Mucosa of descending colon (tissue), 3 donors: ENCODE data around the gene TTC38. TPM values are rescaled to one million over a fixed set of nuclear protein-coding genes. Genes with fewer than 3 reads are reported as not detected.

Source experiments
- ATAC-seq: fragments of 200-7000 bp; cut with Tn5 transposase; one replicate; pipeline ENCODE4 v1.9.1; 2020; ENCODE audit warnings: mild to moderate bottlenecking, moderate library complexity
- DNase-seq, 3 donors: peaks; one replicate each; pipeline ENCODE4 v3.0.0-alpha.2; 2020
- H3K36me3 ChIP-seq: fragments of 200-600 bp; one replicate; pipeline ENCODE4 v1.8.0; 2021; ENCODE audit warnings: low read depth, mild to moderate bottlenecking
- H3K4me1 ChIP-seq: fragments of 200-600 bp; one replicate; pipeline ENCODE4 v1.8.0; 2021; ENCODE audit warnings: low read depth, mild to moderate bottlenecking
- H3K4me3 ChIP-seq: fragments of 200-600 bp; one replicate; pipeline ENCODE4 v1.8.0; 2021; ENCODE audit warnings: mild to moderate bottlenecking
- H3K9me3 ChIP-seq: fragments of 200-600 bp; one replicate; pipeline ENCODE4 v1.8.0; 2021; ENCODE audit warnings: mild to moderate bottlenecking
- CTCF ChIP-seq: fragments of 200-600 bp; IDR thresholded peaks from one replicate; pipeline ENCODE4 v1.8.0; 2022; ENCODE audit warnings: antibody characterized with exemption, mild to moderate bottlenecking
- intact Hi-C, 2 donors: fragments of 100-400 bp; cut with DNase I in 1 of 2; cut with micrococcal nuclease in 1 of 2; formaldehyde crosslinking; loops; one replicate each; pipeline versions ENCODE4 v1.11.0 to v1.11.1; 2022; cut with DNase I, micrococcal nuclease
- total RNA-seq, 3 donors: library from RNA; stranded (reverse); fragmentation: NEBNext Ultra II Directional in 2 of 3; extraction: Animal tissue kit (Norgen Biotek cat#: 25700) in 2 of 3; gene quantifications; one replicate each; pipeline versions ENCODE4 v1.2.1 to v1.2.4, GENCODE V29; 2021 to 2023
- donor health status: DM: no; HTN: no; CAD: no; lungs with moderate emphysema.
- donor health status: DM: no; HTN: no; CAD: no.
- donor health status: DM: no; HTN: yes; CAD: no.

Gene TTC38
- total RNA-seq, 3 donors from 2014 or later, result 70.2 to 157 (median 90.7) TPM

- DNase-seq, result no peak
- TF ChIP-seq CTCF, result no peak
- intact Hi-C loops, result no loop called here
- Histone ChIP-seq H3K36me3 (peaks cover 3% of the 10 kb centered on the region), H3K9me3 (no peaks in the 10 kb centered on the region), H3K4me1 (no peaks in the 10 kb centered on the region), H3K4me3 (no peak overlapping the region)
- ATAC-seq, result no peak
These were observed 26.9 kb upstream of the TTC38 start for GRCh38 chr22:46240907-46241306.

- no peaks in the 10 kb centered on the region for H3K9me3 ChIP-seq
- no peak overlapping the region for H3K4me3 ChIP-seq
- TF ChIP-seq CTCF, result no peak
- DNase-seq (no peak), ATAC-seq (no peak)
- intact Hi-C loops, result no loop called here
- no peaks in the 10 kb centered on the region for H3K4me1 ChIP-seq
- H3K36me3 ChIP-seq, result peaks cover 3% of the 10 kb centered on the region
These were observed 26.3 kb upstream of the TTC38 start for GRCh38 chr22:46241396-46242007.

- H3K4me1 ChIP-seq, result no peaks in the 10 kb centered on the region
- no peaks in the 10 kb centered on the region for H3K9me3 ChIP-seq
- no peak for ATAC-seq
- no peak for DNase-seq
- no peak overlapping the region for H3K4me3 ChIP-seq
- H3K36me3 ChIP-seq, result peaks cover 3% of the 10 kb centered on the region
- intact Hi-C loops, result no loop called here
- no peak for TF ChIP-seq CTCF
These were observed 25.7 kb upstream of the TTC38 start for GRCh38 chr22:46242076-46242475.

- no peak for ATAC-seq
- no peak overlapping the region for H3K4me3 ChIP-seq
- intact Hi-C loops, result no loop called here
- peaks cover 5% of the 10 kb centered on the region for H3K4me1 ChIP-seq
- no peaks in the 10 kb centered on the region for H3K9me3 ChIP-seq
- no peak for TF ChIP-seq CTCF
- DNase-seq, result no peak
- H3K36me3 ChIP-seq, result no peaks in the 10 kb centered on the region
These were observed 23.0 kb upstream of the TTC38 start for GRCh38 chr22:46244771-46245170.

GRCh38 chr22:46245511-46245910 lies 22.3 kb upstream of the TTC38 start:
- Histone ChIP-seq H3K4me3 (no peak overlapping the region), H3K4me1 (peaks cover 5% of the 10 kb centered on the region), H3K36me3 (no peaks in the 10 kb centered on the region), H3K9me3 (no peaks in the 10 kb centered on the region)
- intact Hi-C loops, result no loop called here
- ATAC-seq (no peak), DNase-seq (peak in 1 of 3 donors; percentile 56)
- TF ChIP-seq CTCF, result no peak

- Histone ChIP-seq H3K9me3 (no peaks in the 10 kb centered on the region), H3K36me3 (no peaks in the 10 kb centered on the region), H3K4me3 (no peak overlapping the region), H3K4me1 (peaks cover 9% of the 10 kb centered on the region)
- DNase-seq (no peak), ATAC-seq (no peak)
- intact Hi-C loops, result no loop called here
- TF ChIP-seq CTCF, result no peak
These were observed 21.6 kb upstream of the TTC38 start for GRCh38 chr22:46246178-46246577.
